Measurements from ENCODE around the gene MICAL3. TPM values are rescaled to one million over a fixed set of nuclear protein-coding genes. Genes with fewer than 3 reads are reported as not detected.

Gene MICAL3
- polyA plus RNA-seq, 2 of the 4 experiments (the other 2 are of a cell fraction) = 20.5 to 30.1 TPM

GRCh38 chr22:17846326-17846992 is 177.9 kb downstream of the MICAL3 start:
- no peaks in the 10 kb centered on the region for H3K4me1 ChIP-seq
- POLR2A ChIA-PET = no interaction called here
- CTCF ChIA-PET = interaction anchor here (1.3 to 1.7 kb wide), 2 partner anchors 17 to 230 kb away, joined by 3 to 15 read pairs; no protein-coding TSS in a partner anchor
- H3K27ac ChIP-seq = no peak overlapping the region
- H3K9me3 ChIP-seq = no peaks in the 10 kb centered on the region
- WGBS (ENCODE audit: missing lambda C conversion rate) = 87% methylated on average over 13 of the region's 13 CpGs
- no peak overlapping the region for H3K4me3 ChIP-seq
- FAIRE-seq = no peak
- H3K4me2 ChIP-seq = no peak overlapping the region
- TF ChIP-seq JUNB (IDR thresholded peaks at IDR 0.05) (no peak), REST (IDR thresholded peaks at IDR 0.05) (no peak), USF2 (IDR thresholded peaks at IDR 0.05) (no peak), EP300 (IDR thresholded peaks at IDR 0.05) (no peak), PBX3 (IDR thresholded peaks at IDR 0.05) (no peak), ZNF302 (CRISPR knock-in tag; IDR thresholded peaks at IDR 0.05) (no peak)
- ATAC-seq = no peak
- DNase-seq (ENCODE audit: low read depth in 1 of 2, low spot score in 1 of 2) = no peak

GRCh38 chr22:17845790-17846189 is 178.6 kb downstream of the MICAL3 start:
- ChIA-PET CTCF (interaction anchor here (1.7 kb wide), 1 partner anchor 16 kb away, joined by 15 read pairs; no protein-coding TSS in a partner anchor), POLR2A (no interaction called here)
- ATAC-seq (no peak), DNase-seq (ENCODE audit: low read depth in 1 of 2, low spot score in 1 of 2) (no peak), FAIRE-seq (no peak)
- TF ChIP-seq TP53 (CRISPR knock-in tag; IDR thresholded peaks at IDR 0.05) (no peak), JUNB (IDR thresholded peaks at IDR 0.05) (no peak), NFE2L2 (conservative IDR thresholded peaks at IDR 0.05; ENCODE audit: low read length) (no peak), PHF8 (IDR thresholded peaks at IDR 0.05; ENCODE audit: borderline replicate concordance, low read depth) (no peak), MYC (IDR thresholded peaks at IDR 0.05; ENCODE audit: borderline replicate concordance, low read length) (no peak), HOXB5 (CRISPR knock-in tag; IDR thresholded peaks at IDR 0.05) (no peak), MAX (IDR thresholded peaks at IDR 0.05) (no peak), HEYL (CRISPR knock-in tag; IDR thresholded peaks at IDR 0.05) (no peak), NR3C1 (IDR thresholded peaks at IDR 0.05) (no peak), ESRRA (IDR thresholded peaks at IDR 0.05; ENCODE audit: borderline replicate concordance, low read length) (no peak), JUN (IDR thresholded peaks at IDR 0.05) (no peak), EP300 (IDR thresholded peaks at IDR 0.05) (no peak), MAFK (IDR thresholded peaks at IDR 0.05; ENCODE audit: partially characterized antibody) (no peak), ZNF302 (CRISPR knock-in tag; IDR thresholded peaks at IDR 0.05) (no peak), CBX8 (IDR thresholded peaks at IDR 0.05) (no peak), BCL3 (IDR thresholded peaks at IDR 0.05) (no peak), RNF2 (IDR thresholded peaks at IDR 0.05; ENCODE audit: borderline replicate concordance, low read depth) (no peak), HMGXB4 (CRISPR knock-in tag; IDR thresholded peaks at IDR 0.05; ENCODE audit: borderline replicate concordance) (no peak), FOSL2 (IDR thresholded peaks at IDR 0.05) (no peak), FOSL2 (CRISPR knock-in tag; IDR thresholded peaks at IDR 0.05) (no peak), EHMT2 (IDR thresholded peaks at IDR 0.05; ENCODE audit: low read depth) (no peak)
- no peaks in the 10 kb centered on the region for H3K4me1 ChIP-seq
- no peaks in the 10 kb centered on the region for H3K9me3 ChIP-seq
- H3K4me2 ChIP-seq = no peak overlapping the region
- WGBS (ENCODE audit: missing lambda C conversion rate) = 94% methylated on average over 3 of the region's 3 CpGs
- H3K4me3 ChIP-seq = no peak overlapping the region
- no peak overlapping the region for H3K27ac ChIP-seq
